Endothelial cell of umbilical vein (primary cell): ENCODE data around the gene DCUN1D4.

Experiments
- CTCF ChIP-seq, 2 donors: IDR thresholded peaks; 1 replicate in 1 of 2; 2 replicates in 1 of 2; pipeline ENCODE4 v1.5.1; 2011; ENCODE audit warnings: low read length in 2 of 2, mild to moderate bottlenecking in 2 of 2, moderate library complexity in 2 of 2, control low read depth in 1 of 2, inconsistent platforms in 1 of 2, low read depth in 1 of 2; ENCODE audit not compliant: insufficient read depth in 1 of 2; ENCODE audit errors: extremely low read depth in 1 of 2
- EZH2 ChIP-seq: IDR thresholded peaks from 2 replicates; pipeline ENCODE4 v1.6.1; 2012; ENCODE audit warnings: borderline replicate concordance, low read depth, mild to moderate bottlenecking, moderate library complexity, low read length, inconsistent platforms; ENCODE audit not compliant: severe bottlenecking
- FOS ChIP-seq: IDR thresholded peaks from 2 replicates; pipeline ENCODE4 v1.6.1; 2011; ENCODE audit warnings: mild to moderate bottlenecking, low read length, moderate library complexity, borderline replicate concordance; ENCODE audit not compliant: insufficient read depth
- MAX ChIP-seq: IDR thresholded peaks from 2 replicates; pipeline ENCODE4 v1.6.1; 2011; ENCODE audit not compliant: insufficient read depth, insufficient read length
- POLR2A ChIP-seq: IDR thresholded peaks from 2 replicates; pipeline ENCODE4 v1.6.1; 2012; ENCODE audit warnings: low read depth, mild to moderate bottlenecking, control low read depth, low read length
- POLR2AphosphoS5 ChIP-seq: IDR thresholded peaks from 2 replicates; pipeline ENCODE4 v1.6.1; 2012; ENCODE audit warnings: low read depth, mild to moderate bottlenecking, control low read depth, low read length, moderate library complexity; ENCODE audit not compliant: insufficient read depth

GRCh38 chr4:51851090-51851936, 8.4 kb downstream of the DCUN1D4 start:
- TF ChIP-seq MAX: no peak
- TF ChIP-seq CTCF (IDR thresholded peaks at IDR 0.05; ENCODE audit: extremely low read depth in 1 of 2, insufficient read depth in 1 of 2, low read depth in 1 of 2, low read length in 2 of 2): no peak
- TF ChIP-seq POLR2AphosphoS5: no peak
- no peak for TF ChIP-seq POLR2A
- TF ChIP-seq FOS: no peak
- no peak for TF ChIP-seq EZH2
